NCI-H146 treated with DMSO at 0.1 percent for 48 hours (cell line): ENCODE measurements around the gene PDE2A.
"Not testable (repeated sequence)": the region's sequence is repeated elsewhere in the genome, so short reads cannot be mapped to it uniquely, and the experiment has no call there.

ENCODE experiments used
- DNase-seq: peaks from one replicate; lab custom pipeline; 2025; ENCODE audit not compliant: unreplicated experiment; lab: John Stamatoyannopoulos, UW

PDE2A gene

GRCh38 chr11:72578991-72579815 lies 95.0 kb downstream of the PDE2A start:
- DNase-seq = no peak

DNA sequence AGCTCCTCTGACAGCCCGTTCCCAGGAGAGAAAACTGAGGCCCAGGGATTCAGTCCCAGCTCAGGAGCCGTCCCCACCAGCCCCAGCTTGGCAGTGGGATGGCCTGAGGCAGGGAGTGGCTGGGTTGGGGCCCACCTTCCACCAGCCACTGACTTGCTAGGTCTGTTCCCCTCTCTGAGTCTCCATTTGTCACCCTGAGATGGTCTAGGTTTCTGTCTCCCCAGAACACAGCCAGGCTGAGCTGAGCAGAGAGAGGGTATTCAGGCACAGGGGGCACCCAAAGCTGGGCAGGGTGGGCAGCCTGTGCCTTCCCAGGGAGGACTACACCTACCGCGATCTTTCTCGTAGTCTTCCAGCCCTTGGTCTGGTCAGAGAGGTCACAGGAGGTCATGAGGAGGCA lies 95.7 kb downstream of the PDE2A start:
- no peak for DNase-seq

DNA sequence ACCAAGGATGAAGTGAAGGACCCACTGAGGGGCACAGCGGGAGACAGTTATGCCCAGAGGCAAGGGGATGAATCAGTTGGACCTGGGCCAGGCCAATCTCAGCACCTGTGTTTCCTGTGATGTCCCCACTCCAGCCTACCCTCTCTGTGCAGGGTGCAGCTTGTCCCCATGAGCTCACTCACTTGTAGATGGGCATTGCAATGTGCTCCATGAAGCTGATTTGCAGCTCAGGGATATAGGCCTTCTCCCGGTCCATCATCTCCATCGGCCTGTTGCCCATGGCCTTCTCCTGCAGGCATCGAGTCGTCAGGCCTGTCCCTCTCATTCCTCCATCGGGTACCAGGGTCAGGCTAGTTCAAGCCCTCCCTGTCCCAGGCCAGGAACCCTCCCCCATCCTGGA lies 96.2 kb downstream of the PDE2A start:
- DNase-seq = no peak

DNA sequence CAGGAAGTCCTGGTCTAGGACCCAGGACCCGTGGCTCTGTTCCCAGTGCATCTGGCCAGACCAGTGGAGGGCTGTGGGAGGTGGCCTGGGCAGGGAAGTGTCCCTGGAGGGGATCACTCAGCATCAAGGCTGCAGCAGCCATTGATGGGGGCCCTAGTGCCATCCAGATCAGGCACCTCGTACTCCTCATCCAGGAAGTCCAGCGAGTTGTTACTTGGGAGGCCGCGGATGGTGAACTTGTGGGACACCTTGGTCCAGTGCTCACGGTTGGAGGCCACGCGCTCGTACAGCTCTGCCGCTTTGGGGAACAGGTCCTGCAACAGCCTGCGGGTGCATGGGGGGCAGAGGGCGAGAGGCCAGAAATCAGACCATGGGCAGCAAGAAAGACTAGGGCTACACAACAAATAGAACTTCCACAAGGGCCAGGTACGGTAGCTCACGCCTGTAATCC lies 96.9 kb downstream of the PDE2A start:
- no peak for DNase-seq

DNA sequence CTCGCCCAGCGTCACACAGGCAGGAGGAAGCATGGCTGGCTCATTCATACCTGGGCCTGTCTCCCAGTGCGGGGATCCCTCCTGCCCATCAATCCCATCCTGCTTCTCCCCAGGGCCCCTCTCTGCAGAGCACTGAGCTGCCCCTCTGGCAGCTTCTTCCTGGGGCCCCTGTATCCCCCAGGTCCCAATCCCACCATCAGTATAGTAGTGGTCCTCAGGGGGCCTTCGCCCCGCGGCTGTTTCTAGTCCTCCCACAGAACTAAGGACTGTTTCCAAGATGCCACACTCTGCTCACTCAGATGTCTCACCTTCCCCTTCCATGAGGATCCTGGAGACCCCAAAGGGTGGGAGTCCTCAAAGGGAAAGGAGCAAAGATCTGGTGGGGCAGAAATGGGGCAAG lies 97.6 kb downstream of the PDE2A start:
- no peak for DNase-seq

DNA sequence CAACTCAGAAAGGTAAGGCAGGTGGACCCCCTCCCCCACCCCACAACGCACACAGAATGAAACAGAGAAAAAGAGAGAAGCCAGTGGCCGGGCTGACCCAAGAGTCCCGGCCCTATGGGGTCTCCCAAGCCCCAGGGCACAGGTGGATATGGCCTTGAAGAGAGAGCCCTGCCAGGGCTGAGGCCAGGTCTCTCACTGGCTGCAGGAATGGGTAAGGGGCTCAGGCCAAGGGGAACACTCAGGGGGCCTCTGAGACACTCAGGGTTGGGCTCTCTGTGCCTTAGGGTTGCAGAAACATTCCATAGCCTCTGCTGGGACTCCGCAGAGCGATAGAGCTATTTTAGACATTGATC lies 98.0 kb downstream of the PDE2A start:
- DNase-seq = no peak

DNA sequence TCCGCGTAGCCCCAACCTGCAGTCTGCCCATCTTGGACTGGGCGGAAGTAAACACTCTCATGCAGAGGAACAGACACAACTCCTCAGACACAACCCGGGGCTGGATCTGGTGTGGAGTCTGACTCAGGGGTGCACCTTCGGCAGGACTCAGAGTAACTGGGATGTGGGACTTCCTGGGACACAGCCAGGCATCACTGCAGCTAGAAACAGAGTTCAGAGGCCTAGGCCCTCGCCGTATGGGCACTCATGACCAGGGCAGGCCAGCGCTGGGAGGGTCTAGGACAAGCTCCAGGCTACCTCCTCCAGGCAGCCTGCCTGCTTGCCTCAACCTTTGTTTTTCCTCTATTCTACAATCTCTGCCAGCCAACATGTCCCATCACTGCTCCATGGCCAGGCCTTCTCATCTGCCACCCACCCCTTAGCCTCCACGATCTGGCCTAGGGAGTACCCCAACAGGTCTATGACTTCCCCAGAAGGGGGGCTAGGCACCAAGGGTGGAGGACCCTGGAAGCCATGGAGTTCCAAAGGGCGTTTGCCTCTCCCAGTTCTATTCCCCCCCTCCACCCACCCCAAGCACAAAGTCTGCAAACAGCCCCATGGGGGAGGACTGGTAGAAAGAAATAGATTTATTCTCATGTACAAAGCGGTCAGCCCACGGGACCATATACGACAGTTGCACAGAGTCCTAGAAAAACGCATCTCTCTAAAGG lies 98.5 kb downstream of the PDE2A start:
- DNase-seq = no peak

GRCh38 chr11:72574548-72575460 lies 99.4 kb downstream of the PDE2A start:
- no peak for DNase-seq

DNA sequence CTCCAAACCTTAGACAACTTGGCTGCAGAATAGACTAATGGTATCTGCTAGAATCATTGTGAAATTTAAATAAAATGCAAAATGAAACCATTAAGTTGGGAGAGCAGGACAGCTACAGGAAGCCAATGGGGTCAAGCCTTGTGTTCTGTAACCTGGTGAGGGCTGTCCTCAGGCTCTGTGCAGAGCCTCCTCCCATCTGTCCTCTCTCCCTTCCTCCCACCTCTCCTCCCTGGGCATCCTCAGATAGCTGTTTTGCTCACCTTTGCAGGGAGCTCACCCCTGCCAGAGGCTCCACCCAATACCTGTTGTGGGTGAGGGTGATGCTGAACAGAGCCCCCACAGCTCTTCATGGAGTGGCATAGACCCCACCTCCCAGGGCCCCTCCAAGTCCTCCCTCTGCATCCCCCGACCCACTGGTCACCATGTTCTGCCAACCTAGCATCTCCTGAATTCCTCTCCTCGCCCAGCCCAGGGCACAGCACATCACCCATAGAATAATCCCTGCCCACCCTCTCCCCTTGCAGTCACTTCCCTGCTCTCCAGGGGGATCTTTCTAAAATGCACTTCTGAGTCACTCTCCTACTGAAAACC lies 100.3 kb downstream of the PDE2A start:
- DNase-seq = no peak

GRCh38 chr11:72573072-72573854 lies 101.0 kb downstream of the PDE2A start:
- DNase-seq = no peak

GRCh38 chr11:72572540-72572939 lies 101.7 kb downstream of the PDE2A start:
- DNase-seq = not testable (repeated sequence)

DNA sequence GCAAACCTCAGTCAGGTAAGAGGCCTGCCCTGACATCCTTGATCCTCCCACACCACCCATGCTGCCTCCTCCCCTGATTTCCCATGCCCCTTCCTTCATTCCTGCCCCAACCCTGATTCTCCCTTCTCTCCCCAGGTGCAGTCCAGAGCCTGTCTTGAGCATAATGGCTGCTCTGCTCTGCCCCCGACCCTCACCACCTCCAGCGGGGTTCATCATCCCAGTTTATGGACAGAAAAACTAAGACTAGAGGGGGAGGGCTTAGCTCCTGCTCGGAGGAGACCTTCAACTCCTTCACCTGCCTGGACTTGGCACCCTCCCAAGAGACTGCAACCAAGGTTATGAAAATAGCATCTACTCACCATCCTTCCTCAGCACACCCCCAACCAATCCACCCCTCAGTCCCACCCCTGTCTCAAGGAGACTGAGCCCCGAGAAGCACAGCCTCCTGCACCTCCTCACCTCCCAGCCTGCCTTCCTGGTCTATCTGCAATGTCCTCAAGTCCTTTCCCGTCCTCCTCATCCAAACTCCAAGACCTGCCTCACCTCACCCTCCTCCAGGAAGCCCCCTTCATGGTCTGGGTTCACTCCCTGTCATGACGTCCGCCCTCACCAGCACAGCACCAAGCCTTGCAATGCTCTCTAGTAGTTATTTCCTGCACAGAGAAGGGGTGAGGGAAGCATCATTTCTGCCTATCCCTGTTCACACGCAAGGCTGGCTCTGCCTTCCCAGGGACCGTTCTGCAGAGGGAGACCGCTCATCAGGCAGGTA lies 103.1 kb downstream of the PDE2A start:
- no peak for DNase-seq

- no peak for DNase-seq
These were observed 104.0 kb downstream of the PDE2A start for GRCh38 chr11:72569966-72570892.

DNA sequence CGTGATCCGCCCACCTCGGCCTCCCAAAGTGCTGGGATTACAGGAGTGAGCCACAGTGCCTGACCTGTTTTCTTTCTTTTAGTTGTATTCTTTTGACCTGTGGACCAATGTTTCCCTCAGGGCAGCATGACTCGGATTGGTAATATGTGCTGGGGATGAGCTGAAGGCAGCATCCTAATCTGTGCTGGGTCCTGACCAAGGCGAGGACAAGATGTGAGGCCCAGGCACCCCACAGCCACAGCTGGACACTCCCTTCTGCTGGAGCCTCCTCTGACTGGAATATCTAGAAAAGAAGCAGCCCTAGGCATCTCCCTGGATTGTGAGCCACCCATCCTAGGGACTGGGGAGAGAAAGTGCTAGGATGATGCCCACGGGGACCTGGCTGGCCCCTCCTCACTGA lies 105.4 kb downstream of the PDE2A start:
- no peak for DNase-seq

DNA sequence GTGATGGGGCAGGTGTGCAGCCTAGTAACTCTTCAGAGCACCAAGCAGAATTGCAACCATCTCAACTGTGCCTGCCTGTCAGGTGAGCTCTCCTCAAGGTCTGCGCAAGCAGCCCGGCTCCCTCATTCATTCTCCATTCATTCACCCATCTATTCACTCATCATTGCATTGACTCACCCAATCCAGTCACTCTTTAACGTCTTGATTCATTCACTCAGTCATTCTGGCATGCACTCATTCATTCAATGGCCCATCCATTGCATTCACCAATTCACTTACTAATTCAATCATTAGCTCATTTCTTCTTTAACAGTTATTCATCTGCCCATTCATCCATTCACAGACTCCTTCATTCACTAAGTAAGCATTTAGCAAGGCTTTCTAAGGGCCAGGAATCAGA lies 111.8 kb downstream of the PDE2A start:
- no peak for DNase-seq

GRCh38 chr11:72561856-72562255 lies 112.4 kb downstream of the PDE2A start:
- DNase-seq = no peak

DNA sequence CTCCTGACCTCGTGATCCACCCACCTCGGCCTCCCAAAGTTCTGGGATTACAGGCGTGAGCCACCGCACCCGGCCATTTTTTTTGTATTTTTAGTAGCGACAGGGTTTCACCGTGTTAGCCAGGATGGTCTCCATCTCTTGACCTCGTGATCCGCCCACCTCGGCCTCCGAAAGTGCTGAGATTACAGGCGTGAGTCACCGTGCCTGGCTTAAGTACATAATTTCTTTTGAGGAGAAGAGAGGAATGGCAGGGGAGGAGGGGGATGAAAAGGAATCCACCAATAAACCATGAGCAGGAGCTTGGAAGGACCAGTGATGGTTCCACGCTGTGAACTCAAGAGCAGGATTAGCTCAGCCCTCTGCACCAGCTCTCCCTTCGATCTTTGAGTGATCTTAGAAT lies 113.4 kb downstream of the PDE2A start:
- DNase-seq = not testable (repeated sequence)

- no peak for DNase-seq
These were observed 117.8 kb downstream of the PDE2A start for GRCh38 chr11:72556433-72556832.
